GM18526 (cell line): ENCODE data around the gene IQGAP2.

ENCODE experiments used
- POLR2A ChIP-seq: IDR thresholded peaks from 3 replicates; pipeline ENCODE4 v1.6.1; 2011; ENCODE audit not compliant: insufficient read length; ENCODE audit errors: extremely low read depth

Gene IQGAP2

DNA sequence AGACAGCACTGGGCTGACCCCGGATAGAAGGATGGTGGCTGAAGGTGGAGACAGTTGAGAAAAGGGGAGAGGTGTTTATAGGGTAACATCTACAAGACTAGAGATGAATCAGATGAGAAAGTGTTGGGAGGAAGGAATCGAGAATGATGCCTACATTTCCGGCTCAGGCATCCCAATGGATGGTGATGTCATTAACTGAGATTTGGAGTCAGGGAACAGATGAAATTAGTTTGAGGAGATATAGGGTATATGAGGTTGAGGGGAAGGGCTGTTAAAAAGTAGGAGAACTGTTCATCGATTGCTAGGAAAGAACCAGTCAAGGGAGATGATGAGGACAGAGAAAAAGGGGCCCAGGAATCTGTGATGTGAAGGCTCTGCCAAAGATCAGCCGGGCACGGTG lies 24.7 kb upstream of the IQGAP2 start:
- no peak for TF ChIP-seq POLR2A

DNA sequence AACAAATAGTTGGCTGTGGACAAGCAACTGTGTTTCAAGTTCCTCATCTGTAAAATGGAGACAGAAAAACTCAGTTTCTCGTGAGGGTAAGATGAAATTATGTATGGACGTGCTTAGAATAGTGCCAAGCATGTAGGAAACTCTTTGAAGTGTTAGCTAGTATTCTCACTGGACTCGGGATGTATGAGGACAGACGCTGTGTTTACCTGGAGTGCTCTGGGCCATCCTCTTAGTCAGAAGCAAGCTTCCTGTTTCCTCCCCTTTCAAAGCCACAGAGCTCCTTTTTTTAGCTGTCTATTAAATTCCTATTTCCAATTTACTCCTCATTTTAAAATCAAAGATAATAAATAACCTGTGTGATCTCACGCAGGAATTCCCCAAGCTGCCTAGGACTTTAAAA lies 23.8 kb upstream of the IQGAP2 start:
- no peak for TF ChIP-seq POLR2A

DNA sequence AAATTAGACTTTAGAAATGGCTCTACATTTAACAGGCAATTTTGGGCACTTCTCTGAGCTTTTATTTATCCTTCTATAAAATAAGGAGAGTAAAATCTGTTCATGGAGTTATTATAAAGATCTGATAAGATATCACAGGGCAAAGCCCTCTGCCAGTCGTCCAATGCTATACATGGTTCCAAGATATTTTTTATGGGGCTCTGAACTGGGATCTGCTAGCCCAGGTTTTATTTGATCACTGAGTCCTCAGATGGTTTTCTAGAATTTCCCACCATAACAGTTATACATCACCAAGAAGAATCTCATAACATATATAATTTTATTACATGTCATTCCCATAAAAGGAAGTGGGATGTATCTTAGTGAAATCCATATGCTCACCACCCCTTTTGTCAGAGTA lies 23.2 kb upstream of the IQGAP2 start:
- no peak for TF ChIP-seq POLR2A

DNA sequence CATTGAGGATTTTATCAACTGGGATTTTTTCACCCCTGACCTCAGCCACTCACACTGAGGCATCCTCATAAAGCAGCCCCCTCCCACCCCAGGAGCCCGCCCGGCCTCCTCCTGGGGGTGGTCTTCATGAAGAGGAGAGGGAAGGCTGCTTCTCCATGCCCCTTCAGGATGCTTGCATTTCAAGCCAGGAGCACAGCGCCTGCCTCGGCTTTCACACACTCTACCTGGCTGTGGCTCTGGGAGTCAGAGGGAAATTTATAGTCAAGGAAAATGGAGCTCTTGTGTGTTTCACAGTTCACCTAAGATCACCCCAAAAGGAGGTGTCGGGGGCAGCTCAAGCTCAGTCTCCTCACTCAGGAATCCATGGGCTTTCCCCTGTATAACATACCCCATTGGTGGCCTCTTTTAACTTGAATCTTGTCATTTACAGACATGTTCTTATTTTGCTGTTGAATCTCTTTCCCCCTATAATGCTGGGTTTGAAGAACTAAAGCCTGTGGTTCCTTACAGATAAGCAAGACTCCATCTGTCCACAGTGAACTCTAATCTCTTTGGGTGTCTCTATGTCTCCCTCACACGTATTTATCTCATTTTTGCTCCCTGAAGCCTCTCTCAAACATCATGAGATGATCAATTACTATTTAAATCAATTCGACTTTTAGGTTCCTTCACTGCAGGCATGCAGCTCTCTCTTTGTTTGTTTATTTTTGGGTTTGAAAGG lies 22.6 kb upstream of the IQGAP2 start:
- no peak for TF ChIP-seq POLR2A

DNA sequence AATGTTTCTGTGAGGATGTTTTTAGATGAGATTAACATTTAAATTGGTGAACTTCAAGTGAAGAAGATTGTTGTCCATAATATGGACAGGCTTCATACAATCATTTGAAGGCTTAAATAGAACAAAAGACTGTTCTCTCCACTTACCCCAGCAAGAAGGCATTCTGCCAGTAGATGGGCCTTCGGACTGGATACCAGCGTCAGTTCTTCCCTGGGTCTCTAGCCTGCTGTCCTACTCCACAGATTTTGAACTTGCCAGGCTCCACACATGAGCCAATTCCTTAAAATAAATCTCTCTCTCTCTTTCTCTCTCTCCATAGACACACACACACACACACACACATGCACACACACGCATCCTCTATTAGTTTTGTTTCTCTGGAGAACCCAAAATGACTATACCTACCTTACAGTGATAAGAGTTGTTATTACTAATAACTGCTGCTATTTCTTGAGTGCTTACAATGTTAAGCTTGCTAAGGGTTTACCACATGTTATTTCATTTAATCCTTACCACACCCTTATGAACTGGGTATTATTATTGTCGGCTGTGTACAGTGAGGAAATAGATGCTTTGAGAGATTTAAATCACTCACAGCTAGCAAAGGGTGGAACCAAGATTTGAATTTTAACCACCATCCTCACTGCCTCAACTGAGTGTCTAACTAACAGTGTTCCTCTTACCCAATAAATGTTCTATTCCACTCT lies 19.8 kb upstream of the IQGAP2 start:
- no peak for TF ChIP-seq POLR2A

DNA sequence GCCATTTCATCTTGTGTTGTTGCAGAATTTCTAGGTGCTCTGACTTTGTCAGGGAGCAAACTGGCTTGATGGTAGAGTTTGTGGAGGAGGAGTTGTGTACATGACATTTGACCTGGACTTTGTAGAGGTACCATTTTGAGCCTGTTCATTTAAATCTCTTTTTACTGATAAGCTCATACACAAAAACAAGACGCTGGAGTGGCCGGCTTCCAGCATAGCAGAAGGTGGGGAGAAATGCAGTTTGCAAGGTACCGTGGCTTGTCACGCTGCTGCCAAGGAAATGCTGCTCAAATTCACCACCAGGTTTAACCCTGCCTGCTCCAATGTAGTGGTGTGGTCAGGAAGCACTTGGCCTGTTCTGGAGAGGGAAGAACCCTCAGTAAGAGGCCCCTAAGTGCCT lies 18.9 kb upstream of the IQGAP2 start:
- no peak for TF ChIP-seq POLR2A

DNA sequence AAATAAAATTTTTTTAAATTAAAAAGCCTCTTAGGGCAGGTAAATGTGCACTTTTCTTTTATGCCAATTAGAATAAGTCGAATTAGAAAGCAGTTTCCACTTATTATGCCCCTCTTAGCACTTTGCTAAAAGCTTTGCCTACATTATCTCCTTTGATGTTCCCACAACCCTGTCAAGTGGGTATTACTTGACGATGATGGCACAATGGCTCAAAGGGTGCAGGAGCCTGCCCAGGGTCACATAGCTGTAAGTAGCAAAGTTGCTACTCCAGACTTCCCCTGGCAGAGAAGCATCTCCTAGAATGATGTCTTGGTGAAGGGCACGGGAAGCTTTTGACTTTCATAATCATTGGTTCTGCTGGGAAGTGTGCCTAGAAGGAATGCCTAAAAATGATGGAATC lies 18.4 kb upstream of the IQGAP2 start:
- TF ChIP-seq POLR2A = no peak

DNA sequence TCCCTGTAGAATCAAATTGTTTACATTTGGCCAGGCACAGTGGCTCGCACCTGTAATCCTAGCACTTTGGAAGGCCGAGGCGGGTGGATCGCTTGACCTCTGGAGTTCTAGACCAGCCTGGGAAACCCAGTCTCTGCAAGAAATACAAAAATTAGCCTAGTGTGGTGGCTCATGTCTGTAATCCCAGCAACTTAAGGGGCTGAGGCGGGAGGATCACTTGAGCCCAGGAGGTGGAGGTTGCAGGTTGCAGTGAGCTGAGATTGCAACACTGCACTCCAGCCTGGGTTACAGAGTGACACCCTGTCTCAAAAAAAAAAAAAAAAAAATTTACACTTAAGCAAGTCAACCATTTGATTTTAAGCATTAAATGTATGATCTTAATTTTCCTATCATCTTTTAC lies 17.5 kb upstream of the IQGAP2 start:
- no peak for TF ChIP-seq POLR2A

DNA sequence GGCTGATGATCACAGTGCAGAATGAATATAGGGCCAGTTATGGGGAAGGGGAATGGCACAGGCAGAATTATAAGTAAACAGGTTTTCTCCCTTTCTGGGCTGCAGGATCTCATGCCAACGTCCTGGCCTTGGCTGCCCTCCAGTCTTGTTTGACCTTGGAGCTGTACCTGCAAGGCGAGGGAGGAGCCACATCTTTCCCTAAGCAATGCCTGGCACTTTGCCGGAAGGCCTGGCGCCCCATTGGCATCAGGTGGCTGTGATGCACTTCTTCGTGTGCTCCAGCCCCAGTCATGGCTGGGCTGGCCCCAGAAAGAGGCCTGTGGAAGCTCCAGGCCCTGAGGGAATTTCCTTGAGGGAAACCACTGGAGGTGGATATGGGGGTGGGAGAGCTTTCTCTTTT lies 16.7 kb upstream of the IQGAP2 start:
- no peak for TF ChIP-seq POLR2A

DNA sequence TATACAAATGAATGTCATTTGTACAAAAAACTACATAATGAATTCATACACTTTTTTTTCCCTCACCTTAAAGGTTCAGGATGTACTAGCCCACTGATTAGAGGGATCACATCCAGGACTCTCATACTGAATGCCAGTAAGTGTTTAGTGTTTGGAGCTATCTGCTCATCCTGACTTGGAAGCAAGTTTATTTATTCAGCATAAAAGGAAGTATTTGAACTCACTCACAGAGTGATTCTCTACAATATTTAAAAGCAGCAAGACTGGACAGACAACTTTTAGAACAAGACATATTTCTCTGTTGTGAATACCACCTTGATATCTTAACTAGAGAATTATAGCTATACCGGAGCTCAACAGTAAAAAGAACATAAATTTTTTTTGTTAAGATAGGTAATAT lies 14.8 kb upstream of the IQGAP2 start:
- TF ChIP-seq POLR2A = no peak

DNA sequence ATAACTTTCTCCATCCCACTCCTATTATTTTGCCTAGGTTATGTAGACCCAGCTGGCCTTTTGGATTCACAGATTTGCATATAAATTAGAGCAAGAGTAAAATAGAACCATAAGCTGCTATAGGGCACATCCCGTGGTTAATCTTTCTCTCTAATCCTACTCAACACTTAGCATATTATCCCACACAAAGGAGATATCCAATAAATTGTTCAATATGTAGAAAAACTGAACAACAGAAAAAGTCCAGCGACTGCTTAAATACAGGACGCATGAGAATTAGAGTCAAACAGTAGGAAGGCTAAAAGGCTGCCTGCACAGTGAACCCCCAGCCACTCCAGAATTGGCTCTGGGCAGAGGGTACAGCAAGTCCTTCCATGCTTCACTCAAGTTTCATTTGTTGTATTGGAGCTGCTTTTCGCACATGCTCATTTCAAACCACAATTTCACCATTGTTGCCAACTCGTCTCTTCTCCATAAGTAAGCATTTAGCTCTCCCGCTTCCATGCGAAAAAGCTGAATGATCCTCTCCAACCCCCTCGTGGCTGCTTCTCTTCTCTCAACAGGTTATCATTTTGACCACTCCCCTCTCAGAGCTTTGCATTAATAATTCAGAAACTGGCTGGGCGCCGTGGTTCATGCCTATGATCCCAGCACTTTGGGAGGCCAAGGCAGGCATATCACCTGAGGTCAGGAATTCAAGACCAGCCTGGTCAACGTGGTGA lies 14.1 kb upstream of the IQGAP2 start:
- no peak for TF ChIP-seq POLR2A

DNA sequence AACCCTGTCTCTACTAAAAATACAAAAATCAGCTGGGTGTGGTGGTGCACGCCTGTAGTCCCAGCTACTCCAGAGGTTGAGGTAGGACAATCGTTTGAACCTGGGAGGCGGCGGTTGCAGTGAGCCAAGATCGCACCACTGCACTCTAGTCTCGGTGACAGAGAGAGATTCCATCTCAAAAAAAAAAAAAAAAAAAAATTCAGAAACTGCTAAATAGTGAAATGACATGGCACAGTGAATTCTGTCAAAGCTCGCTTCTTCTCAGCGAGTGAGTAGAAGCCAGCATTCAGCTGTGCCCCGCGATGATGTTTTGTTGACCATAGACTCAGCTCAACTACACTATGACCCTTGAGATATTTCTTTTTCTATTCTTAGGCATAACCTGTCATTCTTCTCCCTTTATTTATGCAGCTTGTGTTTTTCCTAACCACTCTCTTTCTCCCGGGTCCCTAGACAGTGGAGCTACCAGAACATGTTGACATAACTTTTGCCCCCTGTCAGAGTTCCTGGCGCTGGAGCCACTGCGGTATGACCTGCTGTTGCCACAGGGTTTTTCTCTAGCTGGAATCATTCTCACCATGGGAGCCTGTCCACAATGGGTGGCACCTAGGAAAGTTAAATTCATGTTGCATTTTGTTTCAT lies 13.5 kb upstream of the IQGAP2 start:
- TF ChIP-seq POLR2A = no peak

DNA sequence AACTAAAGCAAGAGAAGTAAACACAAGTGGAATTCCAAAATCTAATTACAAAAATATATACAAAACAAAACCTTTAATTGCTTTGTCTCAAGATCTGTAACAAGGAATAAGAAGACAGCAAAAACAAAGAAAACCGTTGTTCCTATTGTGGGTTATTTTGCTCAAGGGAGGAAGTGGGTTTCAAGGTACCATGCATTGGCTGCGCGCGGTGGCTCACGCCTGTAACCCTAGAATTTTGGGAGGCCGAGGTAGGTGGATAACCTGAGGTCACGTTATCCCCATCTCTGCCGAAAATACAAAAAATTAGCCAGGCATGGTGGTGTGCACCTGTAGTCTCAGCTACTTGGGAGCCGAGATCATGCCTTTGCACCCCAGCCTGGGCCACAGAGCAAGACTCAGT lies 12.1 kb upstream of the IQGAP2 start:
- no peak for TF ChIP-seq POLR2A

DNA sequence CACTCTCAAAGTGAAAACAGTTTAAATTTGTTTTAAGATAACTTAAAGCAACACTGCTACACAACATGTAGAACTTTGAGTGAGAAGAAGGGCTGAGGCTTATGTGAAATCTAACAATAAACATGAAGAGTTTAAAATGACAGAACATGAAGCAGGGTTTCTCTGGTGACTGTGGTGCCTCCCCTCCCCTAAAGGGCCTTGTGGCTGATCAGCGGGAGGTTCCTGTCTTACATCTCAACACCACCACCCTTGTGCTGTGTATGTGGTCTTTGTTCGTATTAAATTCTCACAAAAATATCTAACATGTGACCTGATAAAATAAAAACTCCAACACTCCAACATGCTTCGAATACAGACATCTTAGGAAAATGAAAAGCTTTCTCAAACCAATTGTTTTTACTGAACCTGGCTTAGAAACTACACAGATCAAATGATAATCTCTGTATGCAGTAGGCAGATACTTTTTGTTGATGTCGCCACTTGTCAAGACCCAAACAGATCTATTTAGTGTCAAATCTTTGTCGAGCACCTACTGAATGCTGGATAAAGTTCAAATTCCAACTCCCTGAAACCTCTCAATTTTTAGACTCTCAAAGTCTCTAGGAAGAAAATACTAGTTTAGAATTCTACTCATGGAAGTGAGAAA lies 9.9 kb upstream of the IQGAP2 start:
- TF ChIP-seq POLR2A = no peak

DNA sequence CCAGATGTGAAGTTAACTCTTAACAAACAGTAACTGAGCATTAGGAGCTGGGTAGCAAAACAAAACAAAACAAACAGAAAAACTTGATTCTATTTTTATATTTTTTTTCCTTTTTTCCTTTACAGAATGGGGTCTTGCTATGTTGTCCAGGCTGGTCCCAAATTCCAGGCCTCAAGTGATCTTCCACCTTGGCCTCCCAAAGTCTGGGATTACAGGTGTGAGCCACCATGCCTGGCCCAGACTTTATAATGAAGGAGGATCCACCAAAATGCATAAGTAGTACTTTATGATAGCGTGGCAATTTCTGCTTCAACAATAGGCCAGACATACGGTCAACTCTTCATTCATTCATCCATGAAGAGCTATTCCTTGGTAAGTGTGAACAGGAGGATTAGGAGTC lies 5.9 kb upstream of the IQGAP2 start:
- TF ChIP-seq POLR2A = no peak

DNA sequence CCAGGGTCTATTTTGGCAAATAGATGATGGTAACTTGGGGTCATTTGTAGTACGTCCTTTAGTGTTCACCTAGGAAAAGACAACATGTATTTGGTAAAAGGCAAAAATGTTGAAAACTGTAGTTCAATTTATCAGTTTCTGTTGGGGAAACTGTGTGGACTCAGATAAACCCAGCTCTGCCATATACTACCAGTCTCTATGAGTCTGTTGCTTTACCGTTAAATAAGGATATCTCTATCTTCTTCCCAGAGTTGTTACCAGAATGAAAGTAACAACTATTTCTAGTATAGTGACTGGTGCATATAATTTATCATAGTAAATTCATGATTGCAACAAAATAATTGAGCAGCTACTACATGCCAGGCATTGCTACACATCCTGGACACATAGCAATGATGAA lies 3.8 kb upstream of the IQGAP2 start:
- no peak for TF ChIP-seq POLR2A

DNA sequence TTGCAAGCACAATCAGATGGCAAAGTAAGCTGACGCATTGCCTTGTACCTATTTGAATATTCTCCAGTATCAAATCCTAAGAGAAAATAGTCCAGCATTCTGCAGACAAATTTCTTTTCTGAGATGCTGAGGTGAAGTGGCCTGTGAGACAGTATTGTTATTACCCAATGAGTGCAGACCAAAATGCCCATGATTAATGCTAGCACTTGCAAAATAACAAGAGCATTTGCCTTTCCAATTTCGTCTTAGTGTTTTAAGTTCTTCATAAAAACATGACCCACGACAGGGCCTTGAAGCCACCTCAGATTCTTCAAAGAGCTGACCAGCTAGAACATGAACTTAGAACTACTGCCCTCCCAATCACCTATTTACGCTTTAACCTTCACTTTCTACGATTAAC lies 2.6 kb upstream of the IQGAP2 start:
- TF ChIP-seq POLR2A = no peak
